GM18498 (cell line): ENCODE results near the gene FHOD3.

Source experiments
- ATAC-seq: cut with Tn5 transposase; IDR thresholded peaks from one replicate; pipeline ENCODE4 v1.9.1; 2021; ENCODE audit warnings: mild to moderate bottlenecking, moderate library complexity; ENCODE audit not compliant: unreplicated experiment

The FHOD3 gene

DNA sequence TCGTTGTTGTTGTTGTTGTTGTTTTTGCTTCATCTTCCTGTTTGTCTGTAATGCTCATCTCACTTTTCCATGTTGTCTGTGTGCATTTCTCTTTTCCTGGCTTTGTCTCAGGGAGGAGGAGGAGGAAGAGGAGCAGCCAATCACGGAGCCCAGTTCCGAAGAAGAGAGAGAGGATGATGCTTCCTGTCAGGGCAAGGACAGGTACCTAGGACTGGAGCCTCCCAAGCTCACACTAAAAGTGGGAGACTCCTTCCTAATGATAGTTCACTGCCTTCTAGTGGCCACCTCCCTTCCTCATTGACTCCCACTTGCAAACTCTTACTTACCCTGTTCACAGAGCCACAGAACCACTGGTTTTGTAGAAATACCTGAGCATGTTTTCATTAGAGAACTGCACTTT is 351.7 kb downstream of the FHOD3 start:
- no peak for ATAC-seq

DNA sequence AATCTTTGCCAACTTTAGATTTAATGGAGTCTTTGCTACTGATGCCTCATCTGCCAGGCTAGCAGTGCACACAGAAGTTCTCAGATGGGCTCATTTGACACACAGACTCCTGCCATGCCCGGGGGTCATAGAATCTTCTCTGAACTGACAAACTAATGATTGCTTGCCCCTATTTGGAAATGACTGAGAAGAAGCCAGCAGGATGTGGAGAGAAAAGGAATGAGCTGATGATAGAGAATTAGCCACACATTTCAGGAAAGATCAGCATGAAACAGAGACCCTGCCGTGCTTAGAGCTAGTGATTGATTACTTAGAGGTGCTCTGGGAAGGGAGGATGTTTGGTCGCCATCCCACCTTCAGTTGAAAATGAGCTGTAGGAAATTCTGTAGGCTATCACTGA is 352.8 kb downstream of the FHOD3 start:
- ATAC-seq = no peak

DNA sequence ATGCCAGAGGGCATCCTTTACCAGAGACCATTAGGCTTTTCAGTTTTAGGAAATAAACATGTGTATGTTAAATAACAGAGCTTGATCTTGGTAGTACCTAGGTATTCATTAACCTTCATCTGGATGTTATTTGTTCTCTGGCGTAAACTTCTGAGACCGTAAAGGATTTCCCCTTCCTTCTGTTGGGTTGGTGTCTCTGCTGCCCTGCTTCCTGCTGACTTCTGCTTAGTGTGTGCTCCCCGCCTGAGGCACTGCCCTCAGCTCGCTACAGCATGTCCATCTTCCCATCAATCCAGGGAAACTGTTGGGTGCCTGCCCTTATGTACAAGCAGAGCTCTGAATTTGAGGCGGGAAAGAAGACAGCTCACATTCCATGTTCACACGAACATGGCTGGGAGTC is 353.4 kb downstream of the FHOD3 start:
- peak; percentile 75 for ATAC-seq

DNA sequence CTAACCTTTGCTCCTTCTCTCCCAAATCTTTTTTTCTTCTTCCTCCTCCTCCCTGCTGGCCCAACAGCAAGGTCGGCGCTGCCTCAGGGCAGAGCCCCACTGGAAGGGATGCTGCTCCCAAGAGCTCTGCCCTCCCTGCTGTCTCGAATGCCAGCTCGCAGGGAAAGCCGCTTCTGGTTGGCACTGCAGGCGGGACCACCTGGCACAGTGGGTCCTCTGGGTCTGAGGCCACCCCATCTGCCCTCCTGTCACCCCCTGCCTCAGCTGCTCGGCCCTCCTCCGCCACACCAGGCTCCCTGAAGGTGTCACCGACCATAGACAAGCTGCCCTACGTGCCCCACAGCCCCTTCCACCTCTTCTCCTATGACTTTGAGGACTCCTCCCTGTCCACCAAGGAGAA is 355.0 kb downstream of the FHOD3 start:
- no peak for ATAC-seq

DNA sequence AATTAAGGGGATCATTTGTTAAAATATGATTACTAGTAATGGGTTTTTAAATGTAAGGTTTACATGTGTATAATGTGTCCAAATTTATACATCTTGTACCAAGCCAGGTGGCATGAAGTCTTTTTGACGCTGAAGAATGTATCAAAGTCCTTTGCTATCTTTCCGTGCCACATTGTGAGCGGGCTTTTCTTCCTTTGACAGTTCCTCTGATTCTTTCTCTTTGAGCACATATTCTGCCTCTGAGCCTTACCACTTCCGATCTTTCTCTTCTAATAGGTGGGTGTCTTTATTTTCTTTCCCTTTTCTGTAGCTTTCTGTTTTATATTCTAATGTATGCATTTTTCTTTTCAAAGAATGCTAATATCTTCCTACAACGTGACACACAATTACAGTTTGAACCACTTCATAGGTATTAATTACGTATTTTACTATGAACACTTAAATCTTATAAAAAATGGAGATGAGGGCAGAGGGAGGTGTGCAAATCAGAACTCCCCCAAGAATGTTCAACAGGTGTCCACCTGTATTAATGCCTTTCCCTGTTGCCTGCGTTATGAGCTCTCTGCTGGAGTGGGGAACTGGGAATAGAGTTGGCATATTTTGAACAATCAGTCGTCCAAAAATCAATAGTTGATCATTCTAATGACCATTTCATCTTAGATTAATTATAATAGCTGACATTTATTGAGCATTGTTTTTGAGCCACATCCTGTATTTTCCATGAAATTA is 355.8 kb downstream of the FHOD3 start:
- ATAC-seq = no peak

DNA sequence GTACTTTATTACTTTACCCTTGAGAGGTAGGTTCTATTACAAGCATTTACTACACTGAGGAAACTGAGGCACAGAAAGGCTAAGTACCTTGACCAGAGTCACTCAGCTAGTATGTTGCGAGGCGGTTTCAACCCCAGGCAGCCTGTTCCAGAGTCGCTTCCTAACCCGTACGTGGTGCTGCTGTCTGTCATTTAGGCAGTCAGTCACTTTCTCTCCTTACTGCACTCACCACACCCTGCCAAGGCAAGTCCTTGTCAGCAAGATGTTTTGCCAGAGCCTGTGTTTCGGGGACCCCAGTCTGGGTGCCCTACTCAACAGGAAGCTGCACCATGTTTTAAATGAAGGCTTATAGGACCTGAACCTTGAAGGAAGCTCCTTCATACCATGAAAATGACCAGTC is 356.4 kb downstream of the FHOD3 start:
- ATAC-seq = no peak

DNA sequence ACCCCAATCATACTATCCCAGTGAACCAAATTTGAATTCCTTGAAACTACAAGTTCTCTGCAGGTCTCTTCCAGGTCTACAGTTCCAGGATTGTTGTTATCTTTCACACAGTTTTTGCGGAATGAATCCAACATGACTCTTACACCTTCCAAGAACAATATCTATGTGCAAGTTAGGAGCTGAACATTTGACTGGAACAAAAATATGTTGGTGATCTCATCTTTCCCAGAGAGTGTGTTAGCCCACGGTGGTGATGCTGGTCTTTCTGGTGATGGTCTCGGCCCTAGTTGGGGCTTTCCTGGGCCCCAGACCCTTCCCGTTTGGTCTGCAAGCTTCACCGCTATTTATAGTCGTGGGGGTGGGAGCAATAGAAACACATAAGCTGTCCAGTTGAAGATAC is 357.6 kb downstream of the FHOD3 start:
- ATAC-seq = no peak

DNA sequence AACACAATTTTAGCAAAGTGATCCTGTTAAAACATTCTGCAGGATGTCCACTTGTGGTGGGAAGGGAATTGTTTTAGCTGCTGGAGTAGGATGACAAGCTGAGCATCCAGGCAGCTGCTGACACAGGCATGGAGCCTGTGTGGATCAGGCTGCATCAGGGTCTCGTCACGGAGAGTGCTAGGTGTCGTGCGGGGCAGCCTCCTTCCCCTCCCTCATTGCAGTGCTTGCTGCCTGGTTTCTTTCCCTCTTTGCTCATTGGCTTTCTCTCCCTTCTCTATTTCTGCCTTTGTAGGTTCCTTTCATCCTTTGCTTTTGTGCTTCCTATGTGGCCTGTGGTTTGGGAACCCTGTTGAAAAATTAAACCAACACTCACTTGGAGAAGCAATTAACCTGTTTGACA is 358.4 kb downstream of the FHOD3 start:
- no peak for ATAC-seq

DNA sequence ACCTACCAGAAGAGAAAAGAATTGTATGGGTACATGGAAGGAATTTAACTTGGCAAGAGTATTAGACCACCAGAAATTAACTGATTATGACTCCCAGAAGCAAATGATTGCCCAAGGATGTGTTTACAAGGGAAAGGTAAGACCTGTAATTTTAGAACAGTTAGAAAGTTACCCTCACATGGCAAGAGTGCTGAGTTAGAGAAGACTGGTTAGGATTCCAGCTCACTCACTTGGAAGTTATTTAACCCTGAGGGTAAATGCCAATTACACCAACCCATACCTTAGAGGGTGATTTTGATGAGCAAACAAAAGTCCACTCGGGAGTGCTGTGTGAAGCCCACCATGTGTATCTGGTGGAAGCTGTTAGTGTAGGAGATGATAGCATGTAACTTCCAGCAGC is 361.1 kb downstream of the FHOD3 start:
- ATAC-seq = no peak

DNA sequence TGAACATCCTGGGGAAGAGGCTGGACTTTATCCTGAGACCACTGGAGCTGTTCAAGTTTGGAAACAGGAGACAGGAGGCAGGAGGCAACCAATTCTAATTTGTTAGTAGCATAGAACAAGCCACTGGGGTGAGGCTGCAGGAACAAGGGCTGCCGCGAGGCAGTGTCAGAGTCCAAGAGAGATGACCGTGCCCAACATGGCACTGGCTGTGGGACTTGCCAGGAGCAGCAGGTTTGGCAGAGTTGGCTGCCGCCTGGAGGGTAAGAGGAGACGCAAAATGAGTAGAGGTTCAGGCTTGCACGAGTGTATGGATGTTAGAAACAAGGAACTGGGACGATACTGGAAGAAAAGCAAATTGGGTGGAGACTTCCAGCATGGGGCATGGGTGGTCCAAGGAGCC is 362.8 kb downstream of the FHOD3 start:
- ATAC-seq = no peak

DNA sequence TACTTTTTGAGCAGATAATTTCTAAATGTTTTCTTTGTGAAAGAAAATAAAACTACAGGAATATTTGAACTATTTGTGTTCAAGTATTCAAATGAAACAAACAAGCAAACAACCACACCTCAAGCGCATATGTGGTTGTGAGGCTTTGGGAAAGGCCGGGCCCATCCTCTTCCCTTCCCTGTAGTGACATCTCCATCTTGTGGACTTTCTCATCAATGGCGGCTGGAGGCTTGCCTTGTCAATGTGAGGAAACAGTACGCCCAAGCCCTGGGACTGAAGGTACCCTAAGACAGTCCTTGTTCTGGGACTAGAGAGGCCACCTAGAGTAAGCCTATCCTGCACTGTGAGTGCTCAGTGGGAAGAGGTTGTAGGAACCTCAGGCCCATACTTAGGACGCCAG is 364.5 kb downstream of the FHOD3 start:
- no peak for ATAC-seq

DNA sequence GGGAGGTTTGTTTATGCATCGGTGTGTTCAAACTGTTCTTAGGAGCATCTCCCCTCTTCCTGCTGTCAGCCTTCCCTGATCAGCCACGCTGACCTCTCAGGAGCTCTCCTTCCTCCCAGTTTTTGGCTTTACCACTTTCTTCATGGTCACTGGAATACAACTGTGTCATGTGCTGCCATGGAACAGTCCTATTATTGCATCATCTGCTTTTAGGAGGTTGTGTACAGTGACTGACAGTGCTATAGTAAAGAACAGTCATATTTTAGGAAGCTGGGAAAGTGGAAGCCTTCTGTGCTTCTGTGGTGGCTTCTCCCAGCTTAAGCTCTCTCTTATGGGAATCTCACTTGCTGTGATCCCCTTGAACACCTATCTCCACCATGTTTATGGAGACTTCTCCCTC is 365.8 kb downstream of the FHOD3 start:
- ATAC-seq = no peak

DNA sequence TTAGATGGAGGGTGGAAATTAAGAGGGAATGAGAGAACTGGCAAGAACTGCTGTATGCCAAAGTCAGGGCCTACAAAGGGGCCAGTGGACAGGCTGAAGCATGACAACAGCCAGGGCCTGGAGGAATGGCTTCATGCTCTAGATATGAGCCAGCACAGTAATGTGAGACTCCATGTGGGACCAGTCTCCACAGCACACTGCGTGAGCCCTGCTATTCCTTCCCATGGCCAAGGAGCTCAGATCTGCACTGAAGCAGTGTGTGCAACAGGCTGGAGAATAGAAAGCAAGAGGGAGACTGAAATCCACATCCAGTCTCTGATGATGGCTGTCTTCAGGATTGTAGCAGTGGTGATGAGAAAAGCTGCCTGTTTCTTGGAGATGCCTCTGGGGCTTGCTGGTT is 368.4 kb downstream of the FHOD3 start:
- ATAC-seq = no peak

DNA sequence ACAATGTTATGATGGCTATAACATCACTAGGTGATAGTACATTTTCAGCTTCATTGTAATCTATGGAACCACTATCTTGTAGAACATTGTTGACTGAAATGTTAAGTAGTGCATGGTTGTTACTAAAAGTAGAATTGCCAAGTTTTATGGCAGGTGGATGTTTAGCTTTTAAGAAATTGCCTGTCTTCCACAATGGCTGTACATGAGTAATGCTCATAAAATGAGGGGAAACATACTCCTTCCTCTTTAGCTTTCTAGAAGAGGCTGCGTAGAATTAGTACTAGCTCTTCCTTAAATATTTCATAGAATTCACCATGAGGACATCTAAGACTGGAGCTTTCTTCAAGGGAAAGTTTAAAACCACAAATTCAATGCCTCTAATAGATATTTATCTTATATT is 370.3 kb downstream of the FHOD3 start:
- no peak for ATAC-seq

DNA sequence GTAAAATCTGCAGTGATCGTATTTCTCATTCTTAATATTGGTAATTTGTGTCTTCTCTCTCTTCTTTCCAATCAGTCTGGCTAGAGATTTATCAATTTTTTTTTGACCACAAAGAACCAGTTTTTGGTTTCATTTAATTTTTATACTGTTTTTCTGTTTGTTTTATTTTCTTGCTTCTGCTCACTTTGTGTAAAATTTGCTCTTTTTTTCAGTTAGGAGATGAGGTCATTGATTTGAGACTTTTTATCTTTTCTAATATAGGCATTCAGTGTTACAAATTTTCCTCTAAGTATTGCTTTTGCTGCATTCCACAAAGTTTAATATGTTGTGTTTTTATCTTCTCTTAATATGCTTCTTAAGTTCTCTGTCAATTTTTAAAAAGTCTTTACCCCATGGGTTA is 370.8 kb downstream of the FHOD3 start:
- ATAC-seq = no peak

DNA sequence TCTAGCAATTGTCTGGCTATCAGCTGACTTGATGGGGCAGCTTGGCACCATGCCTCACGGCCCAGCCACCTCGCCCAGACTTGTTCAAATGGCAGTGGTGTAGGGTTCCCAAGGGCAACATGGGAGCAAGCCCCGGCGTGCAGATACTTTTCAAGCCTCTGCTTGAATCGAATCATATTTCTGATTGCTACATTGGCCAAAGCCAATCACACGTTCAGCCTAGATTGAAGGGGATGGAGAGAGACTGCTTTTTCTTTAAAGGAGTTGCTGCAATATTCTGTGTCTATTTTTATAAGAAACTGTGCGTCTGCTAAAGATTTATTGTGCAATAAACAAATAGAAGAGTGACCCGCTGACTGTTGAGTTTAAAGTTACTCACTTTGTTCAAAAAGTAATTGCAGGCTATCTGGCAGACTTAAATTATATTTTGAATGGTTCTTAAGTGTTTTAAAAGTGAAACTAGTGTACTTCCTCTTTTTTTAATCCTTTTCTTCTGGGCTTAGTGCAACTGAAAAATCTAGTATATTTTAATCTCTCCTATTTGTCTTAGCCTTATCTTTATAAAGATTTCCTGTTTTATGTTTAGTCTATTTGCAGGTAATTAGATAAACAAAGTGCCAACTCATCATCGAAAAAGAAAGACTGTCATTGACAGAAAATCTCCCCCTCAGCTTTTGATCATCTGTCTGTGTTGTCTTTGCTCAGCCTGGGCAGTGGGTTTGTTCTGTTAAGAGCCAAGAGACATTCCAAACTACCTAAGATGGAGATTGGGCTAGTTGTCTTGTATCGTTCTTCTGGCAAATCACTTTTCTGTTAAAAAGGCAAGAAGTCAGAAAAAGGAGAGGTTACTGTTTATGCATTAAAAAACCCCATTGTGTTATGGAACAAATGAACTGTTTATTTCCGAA is 375.2 kb downstream of the FHOD3 start:
- peak; percentile 82 for ATAC-seq

DNA sequence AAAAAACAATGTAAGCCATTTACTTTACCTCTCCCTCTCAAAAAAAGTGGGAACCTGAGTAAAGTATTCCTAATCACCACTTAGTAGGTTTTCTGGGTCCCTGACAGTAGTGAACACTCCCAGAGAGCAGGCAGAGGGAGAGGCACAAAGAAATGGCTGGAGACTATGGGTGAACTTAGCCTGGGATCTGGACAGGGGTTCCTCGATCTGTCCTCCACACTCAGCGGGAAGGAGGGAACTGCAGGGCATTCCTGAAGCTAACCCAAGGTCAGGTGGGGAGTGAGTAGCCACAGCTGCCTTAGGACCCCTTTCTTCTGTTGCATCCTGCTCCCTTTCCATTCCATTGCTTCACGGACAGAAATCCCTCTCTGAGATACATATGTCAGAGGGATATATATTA is 375.9 kb downstream of the FHOD3 start:
- ATAC-seq = no peak

DNA sequence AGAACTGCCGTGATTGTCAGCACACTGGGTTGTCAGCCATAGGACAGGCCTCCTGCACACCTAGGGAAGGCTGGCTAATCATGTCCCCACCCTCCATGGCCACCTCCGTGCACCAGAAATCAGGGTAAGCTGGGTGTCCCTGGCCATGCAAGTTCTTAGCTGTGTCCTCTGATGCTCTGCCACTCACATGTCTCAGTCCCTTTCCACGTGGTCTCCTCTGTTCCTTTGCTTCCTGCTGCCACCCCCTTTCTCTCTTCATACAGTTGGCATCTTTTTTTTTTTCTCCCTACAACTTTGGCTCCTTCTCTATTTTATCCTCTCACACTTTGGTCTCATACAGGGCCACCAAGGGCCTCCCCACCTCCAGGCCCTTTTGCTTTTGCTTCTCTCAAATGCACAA is 377.6 kb downstream of the FHOD3 start:
- no peak for ATAC-seq

DNA sequence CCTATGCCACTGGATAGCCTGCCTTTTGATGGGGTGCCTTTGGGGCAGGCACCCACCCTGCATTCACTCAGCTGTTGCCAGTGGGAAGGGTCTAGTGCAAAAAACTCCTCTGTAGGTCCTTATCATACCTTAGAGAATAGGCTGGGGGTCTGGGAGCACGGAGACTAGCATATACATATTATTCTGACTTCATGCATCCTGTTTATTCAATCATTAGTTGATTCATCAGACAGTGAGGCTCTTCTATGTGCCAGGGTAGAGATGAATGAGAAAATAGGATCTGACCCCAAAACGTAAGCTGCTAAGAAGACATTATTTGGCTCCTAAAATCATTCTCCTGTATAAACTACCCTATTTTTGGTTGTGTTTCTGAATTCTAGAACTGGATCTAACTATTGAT is 378.0 kb downstream of the FHOD3 start:
- no peak for ATAC-seq

DNA sequence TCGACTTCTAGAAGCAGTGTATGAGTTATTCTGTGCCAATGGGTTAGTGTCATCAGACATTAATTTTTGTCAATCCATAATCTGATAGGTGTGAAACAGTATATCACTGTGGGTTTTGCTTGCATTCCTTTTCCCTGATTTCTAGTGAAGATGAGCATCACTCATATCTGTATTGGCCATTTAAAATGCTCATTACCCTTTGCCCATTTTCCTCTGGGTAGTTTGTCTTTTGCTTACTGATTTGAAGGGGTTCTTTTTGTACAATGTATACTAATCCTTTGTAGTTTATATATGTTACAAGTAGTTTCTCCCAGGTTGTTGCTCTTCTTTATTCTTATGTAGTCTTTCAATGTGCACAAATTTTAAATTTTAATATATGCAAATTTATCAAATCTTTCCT is 379.1 kb downstream of the FHOD3 start:
- no peak for ATAC-seq

DNA sequence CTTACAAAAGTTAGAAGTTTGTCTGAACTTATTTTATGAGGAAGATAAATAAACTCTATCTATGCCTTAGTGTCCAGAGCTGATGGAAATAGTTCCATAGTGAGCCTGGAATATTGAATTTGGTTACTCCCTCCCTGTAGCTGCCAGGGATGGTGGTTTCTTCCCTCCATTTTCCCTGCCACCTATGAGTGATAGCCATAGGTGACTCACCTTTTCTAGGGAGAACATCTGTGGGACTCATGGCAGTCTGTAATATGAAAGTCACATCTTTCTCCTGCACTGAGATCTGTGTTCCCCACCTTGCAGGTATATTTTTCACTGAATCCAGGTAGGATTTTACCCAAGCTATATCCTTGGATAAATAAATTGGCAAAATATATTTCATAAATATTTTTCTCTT is 382.5 kb downstream of the FHOD3 start:
- no peak for ATAC-seq

DNA sequence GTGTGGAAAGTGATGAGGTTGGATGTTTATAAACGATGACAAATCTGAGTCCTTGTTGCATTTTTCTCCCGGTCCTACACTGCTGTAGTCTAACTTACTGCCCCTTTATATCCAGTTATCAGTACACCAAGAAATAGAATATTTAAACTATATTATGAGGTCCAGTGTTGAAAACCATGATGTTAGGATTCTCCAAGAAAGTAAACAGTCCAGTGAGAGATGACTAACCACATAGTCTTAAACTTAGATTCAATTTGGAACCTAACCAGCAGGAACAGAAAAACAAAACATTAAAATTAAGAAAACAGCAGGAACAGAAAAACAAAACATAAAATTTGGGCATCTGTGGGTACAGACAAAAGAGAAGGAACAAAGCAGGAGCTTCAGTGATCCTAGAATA is 388.1 kb downstream of the FHOD3 start:
- no peak for ATAC-seq
